Caco-2 (cell line): ENCODE data around the gene ZC3H12C. TPM values are rescaled to one million over a fixed set of nuclear protein-coding genes. Genes with fewer than 3 reads are reported as not detected.

Experiments
- BruUV-seq: library from RNA; stranded (reverse); fragments of 400-500 nt; replicated peaks from 2 replicates; lab custom pipeline; 2021; lab: Mats Ljungman, UMichigan
- CTCF ChIA-PET: fragments of 300-600 bp; sonication (Branson Sonifier 250); formaldehyde crosslinking; loops from one replicate; lab custom pipeline; 2022; ENCODE audit warnings: antibody characterized with exemption; lab: Charles Lee
- POLR2A ChIA-PET: fragments of 300-600 bp; sonication (Branson Sonifier 250); formaldehyde crosslinking; loops from one replicate; lab custom pipeline; 2022; ENCODE audit warnings: antibody characterized with exemption; lab: Charles Lee
- DNase-seq, 2 experiments: peaks; one replicate each; pipeline versions ENCODE4 v3.0.0 to v3.0.0-alpha.2; 2020 to 2022
- H3K27me3 ChIP-seq: replicated peaks from 2 replicates; pipeline ENCODE4 v1.6.0; 2011; ENCODE audit warnings: low read length; ENCODE audit not compliant: control insufficient read depth, insufficient read depth
- H3K36me3 ChIP-seq: 2 replicates; pipeline ENCODE4 v1.5.1; 2011; ENCODE audit warnings: low read length; ENCODE audit not compliant: control insufficient read depth, insufficient read depth
- H3K4me1 ChIP-seq: fragments of 250-450 bp; sonication (Bioruptor Pico); 2 replicates; pipeline ENCODE4 v1.5.1; 2020; ENCODE audit warnings: mild to moderate bottlenecking
- H3K4me3 ChIP-seq: 2 replicates; pipeline ENCODE4 v1.5.1; 2011; ENCODE audit warnings: low read depth, mild to moderate bottlenecking, control low read depth, low read length
- H3K9me3 ChIP-seq: fragments of 250-450 bp; sonication (Bioruptor Pico); 2 replicates; pipeline ENCODE4 v1.5.1; 2020; ENCODE audit warnings: mild to moderate bottlenecking, moderate library complexity
- H3K27ac Mint-ChIP-seq: one replicate; pipeline ENCODE4 v1.8.0; 2022; ENCODE audit warnings: mixed read lengths; ENCODE audit not compliant: unreplicated experiment
- H3K27me3 Mint-ChIP-seq: one replicate; pipeline ENCODE4 v1.8.0; 2022; ENCODE audit warnings: mixed read lengths; ENCODE audit not compliant: insufficient read depth, unreplicated experiment
- H3K36me3 Mint-ChIP-seq: one replicate; pipeline ENCODE4 v1.8.0; 2022; ENCODE audit warnings: mild to moderate bottlenecking, mixed read lengths; ENCODE audit not compliant: insufficient read depth, unreplicated experiment
- H3K4me1 Mint-ChIP-seq: one replicate; pipeline ENCODE4 v1.8.0; 2022; ENCODE audit warnings: low read depth, mixed read lengths; ENCODE audit not compliant: unreplicated experiment
- H3K4me3 Mint-ChIP-seq: one replicate; pipeline ENCODE4 v1.8.0; 2022; ENCODE audit warnings: mild to moderate bottlenecking, moderate library complexity, mixed read lengths; ENCODE audit not compliant: unreplicated experiment
- H3K9me3 Mint-ChIP-seq: one replicate; pipeline ENCODE4 v1.8.0; 2022; ENCODE audit warnings: mixed read lengths; ENCODE audit not compliant: unreplicated experiment
- intact Hi-C: fragments of 100-400 bp; cut with micrococcal nuclease; formaldehyde crosslinking; loops from one replicate; pipeline ENCODE4 v1.10.0; 2022; ENCODE audit not compliant: unreplicated experiment
- total RNA-seq: library from RNA; stranded (reverse); gene quantifications from 2 replicates; pipeline ENCODE4 v1.2.3, GENCODE V29; 2022
- TF ChIP-seq, protein P1 (sequence below), 2 experiments: fragments of 200-600 bp in 1 of 2; IDR thresholded peaks; 1 replicate in 1 of 2; 2 replicates in 1 of 2; pipeline versions ENCODE4 v1.5.1 to v1.8.0; 2011 to 2022; ENCODE audit warnings: antibody characterized with exemption in 1 of 2, control low read depth in 1 of 2, inconsistent platforms in 1 of 2, low read depth in 1 of 2, low read length in 1 of 2, mild to moderate bottlenecking in 1 of 2, moderate library complexity in 1 of 2; ENCODE audit not compliant: insufficient read depth in 1 of 2, severe bottlenecking in 1 of 2, unreplicated experiment in 1 of 2

The ZC3H12C gene
- total RNA-seq, 1 experiment from 2014 or later: 11.7 TPM

DNA sequence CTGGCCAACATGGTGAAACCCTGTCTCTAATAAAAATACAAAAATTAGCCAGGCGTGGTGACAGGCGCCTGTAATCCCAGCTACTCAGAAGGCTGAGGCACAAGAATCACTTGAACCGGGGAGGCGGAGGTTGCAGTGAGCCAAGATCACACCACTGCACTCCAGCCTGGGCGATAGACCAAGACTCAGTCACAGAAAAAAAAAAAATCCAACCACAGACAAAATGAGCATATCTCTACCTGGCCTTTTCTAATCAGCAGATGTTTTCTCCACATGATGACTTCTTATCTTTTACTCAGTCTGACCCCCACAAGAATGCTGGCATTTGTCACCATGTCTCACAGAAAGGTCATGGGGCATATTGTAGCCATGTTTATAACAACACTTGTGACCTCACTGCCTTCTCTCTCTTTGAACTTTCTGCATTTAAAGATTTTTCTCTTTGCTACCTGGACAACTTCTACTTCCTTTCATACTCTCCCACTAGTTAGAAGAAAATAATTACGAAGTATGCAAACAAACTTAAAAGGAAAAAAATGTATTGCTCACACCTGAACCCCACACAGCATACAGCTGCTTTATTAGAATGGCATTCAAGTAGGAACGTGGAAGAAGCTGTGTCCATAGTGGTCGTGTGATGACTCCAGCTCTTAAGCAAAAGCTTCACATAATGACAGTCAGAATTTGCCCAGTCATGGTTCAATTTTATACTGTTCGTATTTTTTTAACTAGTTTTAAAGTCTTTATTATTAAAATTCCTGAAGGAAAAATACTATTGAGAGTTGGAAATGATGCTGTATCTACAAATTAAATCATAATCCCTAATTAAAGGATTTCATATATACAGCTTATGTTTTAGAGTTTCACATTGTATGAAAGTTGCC lies 65.4 kb downstream of the ZC3H12C start:
- peak overlapping the region; percentile 19 for H3K27ac Mint-ChIP-seq

DNA sequence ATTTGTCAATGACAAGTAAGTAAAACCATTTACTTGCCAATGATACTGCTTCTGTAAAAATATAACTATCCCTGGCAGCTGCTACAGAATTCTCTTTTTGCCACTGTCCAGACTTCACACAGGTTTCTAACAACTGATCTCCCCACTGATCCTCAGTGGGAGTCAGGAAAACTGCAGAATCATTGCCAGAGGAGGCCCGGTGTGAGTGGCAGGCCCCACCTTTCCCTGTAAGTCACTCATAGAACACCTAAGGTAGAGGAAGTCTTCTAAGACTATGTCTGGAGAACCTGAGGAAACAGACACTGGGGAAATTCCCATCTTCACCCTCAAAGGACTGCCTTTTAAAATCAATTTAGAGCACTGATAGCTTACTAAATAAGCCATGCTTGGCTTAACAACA lies 66.3 kb downstream of the ZC3H12C start:
- H3K4me1 ChIP-seq: peaks cover 11% of the 10 kb centered on the region
- Mint-ChIP-seq H3K27me3 (no peaks in the 10 kb centered on the region), H3K4me3 (no peak overlapping the region), H3K36me3 (peaks cover 46% of the 10 kb centered on the region), H3K4me1 (peaks cover 16% of the 10 kb centered on the region), H3K9me3 (no peaks in the 10 kb centered on the region), H3K27ac (peak overlapping the region; percentile 19)
- TF ChIP-seq, protein P1, sequence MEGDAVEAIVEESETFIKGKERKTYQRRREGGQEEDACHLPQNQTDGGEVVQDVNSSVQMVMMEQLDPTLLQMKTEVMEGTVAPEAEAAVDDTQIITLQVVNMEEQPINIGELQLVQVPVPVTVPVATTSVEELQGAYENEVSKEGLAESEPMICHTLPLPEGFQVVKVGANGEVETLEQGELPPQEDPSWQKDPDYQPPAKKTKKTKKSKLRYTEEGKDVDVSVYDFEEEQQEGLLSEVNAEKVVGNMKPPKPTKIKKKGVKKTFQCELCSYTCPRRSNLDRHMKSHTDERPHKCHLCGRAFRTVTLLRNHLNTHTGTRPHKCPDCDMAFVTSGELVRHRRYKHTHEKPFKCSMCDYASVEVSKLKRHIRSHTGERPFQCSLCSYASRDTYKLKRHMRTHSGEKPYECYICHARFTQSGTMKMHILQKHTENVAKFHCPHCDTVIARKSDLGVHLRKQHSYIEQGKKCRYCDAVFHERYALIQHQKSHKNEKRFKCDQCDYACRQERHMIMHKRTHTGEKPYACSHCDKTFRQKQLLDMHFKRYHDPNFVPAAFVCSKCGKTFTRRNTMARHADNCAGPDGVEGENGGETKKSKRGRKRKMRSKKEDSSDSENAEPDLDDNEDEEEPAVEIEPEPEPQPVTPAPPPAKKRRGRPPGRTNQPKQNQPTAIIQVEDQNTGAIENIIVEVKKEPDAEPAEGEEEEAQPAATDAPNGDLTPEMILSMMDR (IDR thresholded peaks at IDR 0.05; ENCODE audit: insufficient read depth in 1 of 2, low read depth in 1 of 2, low read length in 1 of 2, severe bottlenecking in 1 of 2, unreplicated experiment in 1 of 2): no peak
- no peaks in the 10 kb centered on the region for H3K9me3 ChIP-seq
- H3K27me3 ChIP-seq: no peaks in the 10 kb centered on the region
- H3K36me3 ChIP-seq: peaks cover 5% of the 10 kb centered on the region; the same call in 1 of the 2 replicates
- BruUV-seq: no TSS peak
- H3K4me3 ChIP-seq: no peak overlapping the region
- no peak for DNase-seq
- CTCF ChIA-PET: interaction anchor here (0.6 kb wide), 1 partner anchor 1470 kb away, joined by 4 read pairs; no protein-coding TSS in a partner anchor
- intact Hi-C loops: no loop called here
- POLR2A ChIA-PET: no interaction called here

More for the DNA sequence above, 65.4 kb downstream of the ZC3H12C start:
- Histone ChIP-seq H3K9me3 (no peaks in the 10 kb centered on the region), H3K4me3 (no peak overlapping the region), H3K36me3 (peaks cover 1% of the 10 kb centered on the region; the same call in 1 of the 2 replicates), H3K27me3 (no peaks in the 10 kb centered on the region), H3K4me1 (peaks cover 11% of the 10 kb centered on the region)
- no peak overlapping the region for H3K4me3 Mint-ChIP-seq
- H3K36me3 Mint-ChIP-seq: peaks cover 44% of the 10 kb centered on the region
- no peaks in the 10 kb centered on the region for H3K27me3 Mint-ChIP-seq
- no TSS peak for BruUV-seq
- peak in 1 of 2 experiments; percentile 46 for DNase-seq
- TF ChIP-seq, protein P1 (IDR thresholded peaks at IDR 0.05; ENCODE audit: insufficient read depth in 1 of 2, low read depth in 1 of 2, low read length in 1 of 2, severe bottlenecking in 1 of 2, unreplicated experiment in 1 of 2): no peak
- intact Hi-C loops: no loop called here
- ChIA-PET POLR2A (no interaction called here), CTCF (no interaction called here)
- H3K9me3 Mint-ChIP-seq: no peaks in the 10 kb centered on the region
- H3K4me1 Mint-ChIP-seq: peaks cover 16% of the 10 kb centered on the region

DNA sequence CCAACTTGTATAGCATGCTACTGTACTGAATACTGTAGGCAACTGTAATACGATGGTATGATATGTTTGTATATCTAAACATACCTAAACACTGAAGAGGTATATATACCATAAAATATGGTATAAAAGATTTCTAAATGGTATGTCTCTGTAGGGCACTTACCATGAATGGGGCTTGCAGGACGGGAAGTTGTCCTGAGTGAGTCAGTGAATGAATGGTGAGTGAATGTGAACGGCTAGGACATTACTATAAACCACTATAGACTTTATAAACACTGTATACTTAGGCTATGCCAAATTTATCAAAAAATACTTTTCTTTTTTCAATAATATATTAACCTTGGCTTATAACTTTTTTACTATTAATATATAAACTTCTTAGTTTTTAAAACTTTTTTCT lies 66.8 kb downstream of the ZC3H12C start:
- Mint-ChIP-seq H3K4me1 (peaks cover 16% of the 10 kb centered on the region), H3K36me3 (peaks cover 49% of the 10 kb centered on the region), H3K9me3 (no peaks in the 10 kb centered on the region), H3K4me3 (no peak overlapping the region), H3K27me3 (no peaks in the 10 kb centered on the region), H3K27ac (no peak overlapping the region)
- TF ChIP-seq, protein P1 (IDR thresholded peaks at IDR 0.05; ENCODE audit: insufficient read depth in 1 of 2, low read depth in 1 of 2, low read length in 1 of 2, severe bottlenecking in 1 of 2, unreplicated experiment in 1 of 2): no peak
- Histone ChIP-seq H3K9me3 (no peaks in the 10 kb centered on the region), H3K4me3 (no peak overlapping the region), H3K27me3 (no peaks in the 10 kb centered on the region), H3K4me1 (peaks cover 11% of the 10 kb centered on the region), H3K36me3 (peaks cover 6% of the 10 kb centered on the region; the same call in 1 of the 2 replicates)
- POLR2A ChIA-PET: no interaction called here
- CTCF ChIA-PET: no interaction called here
- intact Hi-C loops: no loop called here
- no TSS peak for BruUV-seq
- DNase-seq: no peak
